B cell (primary cell): ENCODE measurements around the gene MGAT1.

Experiments
- CTCF ChIP-seq: fragments of 200-600 bp; IDR thresholded peaks from one replicate; pipeline ENCODE4 v1.8.0; 2022; ENCODE audit warnings: antibody characterized with exemption, mild to moderate bottlenecking
- EZH2 ChIP-seq: IDR thresholded peaks from 2 replicates; pipeline ENCODE4 v1.6.1; 2012; ENCODE audit warnings: borderline replicate concordance, low read depth, mild to moderate bottlenecking, moderate library complexity, low read length; ENCODE audit not compliant: insufficient read depth, poor library complexity, severe bottlenecking

- TF ChIP-seq CTCF (no peak), EZH2 (no peak)
Observed at GRCh38 chr5:180815293-180815917, 12.8 kb upstream of the MGAT1 start.
